HG03432 (cell line): Measurements from ENCODE around the gene MGRN1.

ENCODE experiments used
- ATAC-seq: cut with Tn5 transposase; IDR thresholded peaks from one replicate; pipeline ENCODE4 v1.9.1; 2021; ENCODE audit warnings: mild to moderate bottlenecking, moderate library complexity; ENCODE audit not compliant: unreplicated experiment

MGRN1 gene

GRCh38 chr16:4667203-4667963 is 42.8 kb downstream of the MGRN1 start:
- no peak for ATAC-seq

GRCh38 chr16:4668313-4668960 is 43.8 kb downstream of the MGRN1 start:
- ATAC-seq, result no peak

GRCh38 chr16:4673387-4674046 is 48.9 kb downstream of the MGRN1 start:
- no peak for ATAC-seq

GRCh38 chr16:4674926-4675530 is 50.4 kb downstream of the MGRN1 start:
- ATAC-seq, result no peak

- no peak for ATAC-seq
Measured at GRCh38 chr16:4675864-4676786, 51.5 kb downstream of the MGRN1 start.

GRCh38 chr16:4676831-4677230 is 52.2 kb downstream of the MGRN1 start:
- ATAC-seq, result no peak

- no peak for ATAC-seq
Measured at GRCh38 chr16:4677390-4677789, 52.8 kb downstream of the MGRN1 start.

GRCh38 chr16:4677994-4678393 is 53.4 kb downstream of the MGRN1 start:
- no peak for ATAC-seq

- no peak for ATAC-seq
Measured at GRCh38 chr16:4678596-4678995, 54.0 kb downstream of the MGRN1 start.

- ATAC-seq, result no peak
Measured at GRCh38 chr16:4679156-4679849, 54.7 kb downstream of the MGRN1 start.

- ATAC-seq, result no peak
Measured at GRCh38 chr16:4679850-4680636, 55.4 kb downstream of the MGRN1 start.

- no peak for ATAC-seq
Measured at GRCh38 chr16:4680673-4681470, 56.2 kb downstream of the MGRN1 start.

- ATAC-seq, result no peak
Measured at GRCh38 chr16:4681471-4682083, 57.0 kb downstream of the MGRN1 start.

GRCh38 chr16:4682084-4682591 is 57.5 kb downstream of the MGRN1 start:
- no peak for ATAC-seq

GRCh38 chr16:4682616-4683254 is 58.1 kb downstream of the MGRN1 start:
- no peak for ATAC-seq

GRCh38 chr16:4683255-4684057 is 58.8 kb downstream of the MGRN1 start:
- ATAC-seq, result no peak
